Measurements from ENCODE around the gene TYRP1. TPM values are rescaled to one million over a fixed set of nuclear protein-coding genes. Genes with fewer than 3 reads are reported as not detected.

TYRP1 gene
- total and polyA plus RNA-seq, 7 donors, result 0.09 to 1.2 (median 0.31) TPM; not detected in 3

GRCh38 chr9:12726795-12727194, 33.6 kb downstream of the TYRP1 start:
- Histone ChIP-seq H3K4me1 (peaks cover 0 to 10% (median 0%) of the 10 kb centered on the region in 4 donors), H3K27me3 (no peaks in the 10 kb centered on the region), H3K4me3 (no peak overlapping the region), H3K9me3 (no peaks in the 10 kb centered on the region), H3K36me3 (no peaks in the 10 kb centered on the region), H3K27ac (no peak overlapping the region)
- 26 to 69% methylated on average over 2 of the region's 2 CpGs for WGBS, 2 donors
- DNase-seq, result no peak
- TF ChIP-seq EP300 (IDR thresholded peaks at IDR 0.05) (no peak), CTCF (IDR thresholded peaks at IDR 0.05) (no peak), POLR2A (IDR thresholded peaks at IDR 0.05) (no peak), POLR2AphosphoS5 (IDR thresholded peaks at IDR 0.05) (no peak)
- intact Hi-C loops (cut with DNase I), result no loop called here

GRCh38 chr9:12730198-12730597, 37.0 kb downstream of the TYRP1 start:
- Histone ChIP-seq H3K9me3 (peaks cover 0 to 5% (median 0%) of the 10 kb centered on the region in 4 donors), H3K4me1 (no peaks in the 10 kb centered on the region), H3K27me3 (no peaks in the 10 kb centered on the region), H3K36me3 (no peaks in the 10 kb centered on the region), H3K27ac (no peak overlapping the region), H3K4me3 (no peak overlapping the region)
- intact Hi-C loops (cut with DNase I), result no loop called here
- 94 to 95% methylated on average over 1 of the region's 1 CpG for WGBS, 2 donors
- DNase-seq, result no peak
- TF ChIP-seq POLR2A (IDR thresholded peaks at IDR 0.05) (no peak), CTCF (IDR thresholded peaks at IDR 0.05) (no peak)

- no peak for DNase-seq
- TF ChIP-seq EP300 (IDR thresholded peaks at IDR 0.05) (no peak), POLR2A (IDR thresholded peaks at IDR 0.05) (no peak), POLR2AphosphoS5 (IDR thresholded peaks at IDR 0.05) (no peak), CTCF (IDR thresholded peaks at IDR 0.05) (no peak)
- Histone ChIP-seq H3K27me3 (no peaks in the 10 kb centered on the region), H3K36me3 (no peaks in the 10 kb centered on the region), H3K27ac (no peak overlapping the region), H3K9me3 (peaks cover 0 to 5% (median 0%) of the 10 kb centered on the region in 4 donors), H3K4me1 (no peaks in the 10 kb centered on the region), H3K4me3 (no peak overlapping the region)
- intact Hi-C loops (cut with DNase I), result no loop called here
Measured at GRCh38 chr9:12730927-12731326, 37.7 kb downstream of the TYRP1 start.

- no peak overlapping the region for H3K4me3 ChIP-seq
- H3K36me3 ChIP-seq, result no peaks in the 10 kb centered on the region
- no peak for DNase-seq
- peaks cover 0 to 5% (median 0%) of the 10 kb centered on the region in 4 donors for H3K9me3 ChIP-seq
- H3K27ac ChIP-seq, result no peak overlapping the region
- 76 to 82% methylated on average over 3 of the region's 3 CpGs for WGBS, 2 donors
- H3K27me3 ChIP-seq, result no peaks in the 10 kb centered on the region
- intact Hi-C loops (cut with DNase I), result no loop called here
- H3K4me1 ChIP-seq, result no peaks in the 10 kb centered on the region
- TF ChIP-seq POLR2AphosphoS5 (IDR thresholded peaks at IDR 0.05) (no peak), EP300 (IDR thresholded peaks at IDR 0.05) (no peak), CTCF (IDR thresholded peaks at IDR 0.05) (no peak), POLR2A (IDR thresholded peaks at IDR 0.05) (no peak)
Measured at GRCh38 chr9:12732971-12733370, 39.8 kb downstream of the TYRP1 start.

GRCh38 chr9:12735665-12736064, 42.5 kb downstream of the TYRP1 start:
- Histone ChIP-seq H3K9me3 (peaks cover 0 to 5% (median 0%) of the 10 kb centered on the region in 4 donors), H3K27ac (no peak overlapping the region), H3K27me3 (no peaks in the 10 kb centered on the region), H3K4me1 (no peaks in the 10 kb centered on the region), H3K36me3 (no peaks in the 10 kb centered on the region), H3K4me3 (no peak overlapping the region)
- intact Hi-C loops (cut with DNase I), result no loop called here
- no peak for DNase-seq
- TF ChIP-seq CTCF (IDR thresholded peaks at IDR 0.05), result no peak
- no peak for TF ChIP-seq POLR2AphosphoS5 (IDR thresholded peaks at IDR 0.05)
- 49 to 51% methylated on average over 3 of the region's 3 CpGs for WGBS, 2 donors

All from sigmoid colon (tissue), 7 donors.